Measurements from ENCODE around the gene CNTROB. TPM values are rescaled to one million over a fixed set of nuclear protein-coding genes. Genes with fewer than 3 reads are reported as not detected.

Gene CNTROB
- total RNA-seq, 2 donors from 2014 or later, result 14.0 to 27.0 TPM

- H3K4me1 ChIP-seq, result peaks cover 3% of the 10 kb centered on the region
- DNase-seq (no peak), ATAC-seq (no peak)
- no peaks in the 10 kb centered on the region for H3K27me3 ChIP-seq
- 79 to 82% methylated on average over 27 of the region's 27 CpGs for WGBS, 2 donors
- TF ChIP-seq CTCF (IDR thresholded peaks at IDR 0.05) (no peak), POLR2A (IDR thresholded peaks at IDR 0.05) (no peak)
- H3K9me3 ChIP-seq, result no peaks in the 10 kb centered on the region
- no peak overlapping the region for H3K4me3 ChIP-seq
- intact Hi-C loops (cut with DNase I), result no loop called here
- no peaks in the 10 kb centered on the region for H3K36me3 ChIP-seq (replicated peaks in 1 of 2; ENCODE audit: insufficient read depth in 1 of 2, low read depth in 2 of 2)
- H3K27ac ChIP-seq, result no peak overlapping the region
Measured at GRCh38 chr17:7993972-7994589, 62.1 kb downstream of the CNTROB start.

GRCh38 chr17:7995724-7996123, 63.7 kb downstream of the CNTROB start:
- no peak for TF ChIP-seq CTCF (IDR thresholded peaks at IDR 0.05)
- TF ChIP-seq POLR2A (IDR thresholded peaks at IDR 0.05), result no peak
- no peaks in the 10 kb centered on the region for H3K9me3 ChIP-seq
- no peak overlapping the region for H3K27ac ChIP-seq
- 83 to 100% methylated on average over 2 of the region's 2 CpGs for WGBS, 2 donors
- H3K4me3 ChIP-seq, result no peak overlapping the region
- no peaks in the 10 kb centered on the region for H3K4me1 ChIP-seq
- no peaks in the 10 kb centered on the region for H3K36me3 ChIP-seq (replicated peaks in 1 of 2; ENCODE audit: insufficient read depth in 1 of 2, low read depth in 2 of 2)
- H3K27me3 ChIP-seq, result no peaks in the 10 kb centered on the region
- no peak for ATAC-seq
- intact Hi-C loops (cut with DNase I), result no loop called here
- DNase-seq, result no peak

DNA sequence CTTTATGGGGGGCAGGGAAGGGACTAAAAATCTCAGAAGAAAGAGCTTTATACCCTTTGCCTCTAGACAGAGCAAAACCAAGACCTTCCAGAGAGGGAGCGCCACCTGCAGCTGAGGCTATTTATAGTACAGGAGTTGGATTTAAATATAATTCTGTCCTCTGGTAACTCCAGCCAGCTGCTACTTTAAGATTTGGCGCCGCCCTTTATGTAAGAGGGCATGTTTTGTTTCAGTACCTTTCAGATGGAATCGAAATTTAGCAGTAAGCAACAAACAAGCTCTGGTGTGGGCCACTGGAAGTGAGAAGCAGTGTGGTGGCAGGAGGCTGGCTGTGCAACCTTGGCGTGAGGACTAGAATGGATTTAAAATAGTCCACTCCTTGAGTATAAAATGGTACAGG, 65.2 kb downstream of the CNTROB start:
- H3K27me3 ChIP-seq, result no peaks in the 10 kb centered on the region
- ATAC-seq (peak; percentile 76), DNase-seq (peak; percentile 52 to 76 (median 58))
- no peak overlapping the region for H3K4me3 ChIP-seq
- intact Hi-C loops (cut with DNase I), result no loop called here
- H3K36me3 ChIP-seq (replicated peaks in 1 of 2; ENCODE audit: insufficient read depth in 1 of 2, low read depth in 2 of 2), result no peaks in the 10 kb centered on the region
- no peaks in the 10 kb centered on the region for H3K9me3 ChIP-seq
- WGBS, 2 donors, result 17 to 34% methylated on average over 5 of the region's 5 CpGs
- TF ChIP-seq CTCF (IDR thresholded peaks at IDR 0.05) (peak; percentile 25 to 51 (median 37)), POLR2A (IDR thresholded peaks at IDR 0.05) (no peak)
- H3K27ac ChIP-seq, result no peak overlapping the region
- no peaks in the 10 kb centered on the region for H3K4me1 ChIP-seq

Small RNA genes within 50 kb of the gene (small RNA-seq; reads per million reads assigned to genes)
- gene SCARNA21, result not detected

Other genes with a start within 250 kb of the CNTROB start
- 10 to 100 TPM; 12.2 TPM for gene TP53, start 244.7 kb upstream of the CNTROB start, total RNA-seq
- gene WRAP53, start 243.7 kb upstream of the CNTROB start, total RNA-seq, result 1 to 10 TPM; 3.4 to 5.6 TPM
- under 1 TPM; 0.33 to 0.78 TPM for gene EFNB3, start 227.0 kb upstream of the CNTROB start, total RNA-seq
- under 1 TPM; 0.26 to 0.66 TPM for gene DNAH2, start 214.5 kb upstream of the CNTROB start, total RNA-seq
- 10 to 100 TPM in 1 of 2 donors, 1 to 10 TPM in 1; 7.5 to 20.1 TPM for gene KDM6B, start 98.0 kb upstream of the CNTROB start, total RNA-seq
- gene TMEM88, start 77.1 kb upstream of the CNTROB start, total RNA-seq, result 10 to 100 TPM in 1 of 2 donors, 1 to 10 TPM in 1; 6.0 to 16.2 TPM
- gene NAA38, start 74.6 kb upstream of the CNTROB start, total RNA-seq, result 10 to 100 TPM; 25.7 to 50.1 TPM
- 10 to 100 TPM in 1 of 2 donors, 1 to 10 TPM in 1; 5.7 to 16.5 TPM for gene CYB5D1, start 74.2 kb upstream of the CNTROB start, total RNA-seq
- gene CHD3, start 43.4 kb upstream of the CNTROB start, total RNA-seq, result 10 to 100 TPM; 53.7 to 69.9 TPM
- gene RNF227, start 15.9 kb upstream of the CNTROB start, total RNA-seq, result 1 to 10 TPM; 2.9 to 3.0 TPM
- 1 to 10 TPM; 1.3 to 1.6 TPM for gene KCNAB3, start 2.4 kb upstream of the CNTROB start, total RNA-seq
- 10 to 100 TPM; 10.5 to 40.0 TPM for gene TRAPPC1, start 260 bp upstream of the CNTROB start, total RNA-seq
- not detected for gene GUCY2D, start 70.4 kb downstream of the CNTROB start, total RNA-seq
- gene ALOX15B, start 106.9 kb downstream of the CNTROB start, total RNA-seq, result 1 to 10 TPM in 1 of 2 donors, not detected in 1; 1.3 TPM
- gene ALOX12B, start 155.5 kb downstream of the CNTROB start, total RNA-seq, result not detected
- gene ALOXE3, start 186.3 kb downstream of the CNTROB start, total RNA-seq, result not detected
- not detected for gene HES7, start 191.9 kb downstream of the CNTROB start, total RNA-seq
- 10 to 100 TPM; 27.5 to 78.8 TPM for gene PER1, start 220.2 kb downstream of the CNTROB start, total RNA-seq
- 10 to 100 TPM; 16.3 to 26.4 TPM for gene VAMP2, start 230.7 kb downstream of the CNTROB start, total RNA-seq
- gene TMEM107, start 244.2 kb downstream of the CNTROB start, total RNA-seq, result 10 to 100 TPM in 1 of 2 donors, 1 to 10 TPM in 1; 7.6 to 12.7 TPM

Data from body of pancreas (tissue), 4 donors.